Vagina (tissue), 2 donors: ENCODE results near the gene HNF1A. TPM values are rescaled to one million over a fixed set of nuclear protein-coding genes. Genes with fewer than 3 reads are reported as not detected.

Experiments
- DNase-seq, 2 donors: peaks; one replicate each; pipeline ENCODE4 v3.0.0-alpha.2; 2017; ENCODE audit errors: extremely low spot score in 2 of 2
- H3K27ac ChIP-seq: fragments of 200-600 bp; sonication (generic); one replicate; pipeline ENCODE4 v1.5.1; 2019
- H3K27me3 ChIP-seq: fragments of 200-600 bp; sonication (generic); one replicate; pipeline ENCODE4 v1.5.1; 2019
- H3K36me3 ChIP-seq, 2 donors: fragments of 200-600 bp; sonication (generic); one replicate each; pipeline ENCODE4 v1.5.1; 2017 to 2019
- H3K4me1 ChIP-seq: fragments of 200-600 bp; sonication (generic); one replicate; pipeline ENCODE4 v1.5.1; 2019
- H3K4me3 ChIP-seq, 2 donors: fragments of 200-600 bp; sonication (generic); 1 replicate in 1 of 2; 2 replicates in 1 of 2; pipeline ENCODE4 v1.5.1; 2016 to 2019
- H3K9me3 ChIP-seq: fragments of 200-600 bp; sonication (generic); one replicate; pipeline ENCODE4 v1.5.1; 2019
- POLR2A ChIP-seq, 2 donors: fragments of 450-650 bp; IDR thresholded peaks; one replicate each; pipeline ENCODE4 v1.6.1; 2017; ENCODE audit warnings: antibody characterized with exemption in 2 of 2, mild to moderate bottlenecking in 2 of 2, moderate library complexity in 2 of 2
- POLR2AphosphoS5 ChIP-seq, 2 donors: sonication (generic); formaldehyde crosslinking; IDR thresholded peaks; one replicate each; pipeline ENCODE4 v1.9.0; 2017; ENCODE audit warnings: antibody characterized with exemption in 2 of 2, mild to moderate bottlenecking in 2 of 2, low read depth in 1 of 2; ENCODE audit not compliant: insufficient read depth in 1 of 2
- intact Hi-C: fragments of 100-400 bp; cut with DNase I; formaldehyde crosslinking; loops from one replicate; pipeline ENCODE4 v1.15.1; 2023
- total RNA-seq: library from RNA; depleted of rRNA; stranded (reverse); fragments of >200 nt; gene quantifications from one replicate; pipeline ENCODE4 v1.2.3, GENCODE V29; 2016
- TF ChIP-seq, protein P1 (sequence below), 3 experiments: fragments of 450-650 bp in 2 of 3; fragments of 200-600 bp in 1 of 3; sonication (generic) in 1 of 3; IDR thresholded peaks; one replicate each; pipeline ENCODE4 v1.5.1; 2017 to 2019; ENCODE audit warnings: antibody characterized with exemption in 3 of 3, mild to moderate bottlenecking in 2 of 3, moderate library complexity in 2 of 3

HNF1A gene, protein sequence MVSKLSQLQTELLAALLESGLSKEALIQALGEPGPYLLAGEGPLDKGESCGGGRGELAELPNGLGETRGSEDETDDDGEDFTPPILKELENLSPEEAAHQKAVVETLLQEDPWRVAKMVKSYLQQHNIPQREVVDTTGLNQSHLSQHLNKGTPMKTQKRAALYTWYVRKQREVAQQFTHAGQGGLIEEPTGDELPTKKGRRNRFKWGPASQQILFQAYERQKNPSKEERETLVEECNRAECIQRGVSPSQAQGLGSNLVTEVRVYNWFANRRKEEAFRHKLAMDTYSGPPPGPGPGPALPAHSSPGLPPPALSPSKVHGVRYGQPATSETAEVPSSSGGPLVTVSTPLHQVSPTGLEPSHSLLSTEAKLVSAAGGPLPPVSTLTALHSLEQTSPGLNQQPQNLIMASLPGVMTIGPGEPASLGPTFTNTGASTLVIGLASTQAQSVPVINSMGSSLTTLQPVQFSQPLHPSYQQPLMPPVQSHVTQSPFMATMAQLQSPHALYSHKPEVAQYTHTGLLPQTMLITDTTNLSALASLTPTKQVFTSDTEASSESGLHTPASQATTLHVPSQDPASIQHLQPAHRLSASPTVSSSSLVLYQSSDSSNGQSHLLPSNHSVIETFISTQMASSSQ
- not detected for total RNA-seq

DNA sequence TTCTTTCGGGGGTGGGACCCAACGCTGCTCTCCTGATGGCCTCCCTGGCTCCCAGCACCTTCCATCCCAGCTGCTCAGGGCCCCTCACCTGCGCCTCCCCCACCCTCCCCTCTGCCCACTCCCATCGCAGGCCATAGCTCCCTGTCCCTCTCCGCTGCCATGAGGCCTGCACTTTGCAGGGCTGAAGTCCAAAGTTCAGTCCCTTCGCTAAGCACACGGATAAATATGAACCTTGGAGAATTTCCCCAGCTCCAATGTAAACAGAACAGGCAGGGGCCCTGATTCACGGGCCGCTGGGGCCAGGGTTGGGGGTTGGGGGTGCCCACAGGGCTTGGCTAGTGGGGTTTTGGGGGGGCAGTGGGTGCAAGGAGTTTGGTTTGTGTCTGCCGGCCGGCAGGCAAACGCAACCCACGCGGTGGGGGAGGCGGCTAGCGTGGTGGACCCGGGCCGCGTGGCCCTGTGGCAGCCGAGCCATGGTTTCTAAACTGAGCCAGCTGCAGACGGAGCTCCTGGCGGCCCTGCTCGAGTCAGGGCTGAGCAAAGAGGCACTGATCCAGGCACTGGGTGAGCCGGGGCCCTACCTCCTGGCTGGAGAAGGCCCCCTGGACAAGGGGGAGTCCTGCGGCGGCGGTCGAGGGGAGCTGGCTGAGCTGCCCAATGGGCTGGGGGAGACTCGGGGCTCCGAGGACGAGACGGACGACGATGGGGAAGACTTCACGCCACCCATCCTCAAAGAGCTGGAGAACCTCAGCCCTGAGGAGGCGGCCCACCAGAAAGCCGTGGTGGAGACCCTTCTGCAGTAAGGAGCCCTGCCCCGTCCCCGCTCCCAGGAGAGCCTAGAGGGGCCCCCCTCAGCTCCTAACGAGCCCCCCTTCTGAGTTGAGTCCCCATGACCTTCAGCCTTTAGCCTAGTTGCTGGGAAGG lies at the start of gene HNF1A:
Gene HNF1A (plus strand): TSS at position 248 of the 924 bp plus-strand sequence. CDS start 226 bp downstream, at position 474.
- no peak within 1 kb of the TSS for H3K27ac ChIP-seq
- H3K4me1 ChIP-seq, result no peaks in the 10 kb centered on the region
- intact Hi-C loops, result no loop called here
- no peak for DNase-seq
- TF ChIP-seq POLR2A (IDR thresholded peaks at IDR 0.05), result no peak
- TF ChIP-seq POLR2AphosphoS5 (IDR thresholded peaks at IDR 0.05; ENCODE audit: insufficient read depth in 1 of 2, low read depth in 1 of 2), result no peak
- TF ChIP-seq, protein P1, sequence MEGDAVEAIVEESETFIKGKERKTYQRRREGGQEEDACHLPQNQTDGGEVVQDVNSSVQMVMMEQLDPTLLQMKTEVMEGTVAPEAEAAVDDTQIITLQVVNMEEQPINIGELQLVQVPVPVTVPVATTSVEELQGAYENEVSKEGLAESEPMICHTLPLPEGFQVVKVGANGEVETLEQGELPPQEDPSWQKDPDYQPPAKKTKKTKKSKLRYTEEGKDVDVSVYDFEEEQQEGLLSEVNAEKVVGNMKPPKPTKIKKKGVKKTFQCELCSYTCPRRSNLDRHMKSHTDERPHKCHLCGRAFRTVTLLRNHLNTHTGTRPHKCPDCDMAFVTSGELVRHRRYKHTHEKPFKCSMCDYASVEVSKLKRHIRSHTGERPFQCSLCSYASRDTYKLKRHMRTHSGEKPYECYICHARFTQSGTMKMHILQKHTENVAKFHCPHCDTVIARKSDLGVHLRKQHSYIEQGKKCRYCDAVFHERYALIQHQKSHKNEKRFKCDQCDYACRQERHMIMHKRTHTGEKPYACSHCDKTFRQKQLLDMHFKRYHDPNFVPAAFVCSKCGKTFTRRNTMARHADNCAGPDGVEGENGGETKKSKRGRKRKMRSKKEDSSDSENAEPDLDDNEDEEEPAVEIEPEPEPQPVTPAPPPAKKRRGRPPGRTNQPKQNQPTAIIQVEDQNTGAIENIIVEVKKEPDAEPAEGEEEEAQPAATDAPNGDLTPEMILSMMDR (IDR thresholded peaks at IDR 0.05), result no peak
- H3K36me3 ChIP-seq, result no peaks in the 10 kb centered on the region
- H3K4me3 ChIP-seq, result no peak within 1 kb of the TSS
- no peaks in the 10 kb centered on the region for H3K27me3 ChIP-seq
- H3K9me3 ChIP-seq, result no peaks in the 10 kb centered on the region

DNA sequence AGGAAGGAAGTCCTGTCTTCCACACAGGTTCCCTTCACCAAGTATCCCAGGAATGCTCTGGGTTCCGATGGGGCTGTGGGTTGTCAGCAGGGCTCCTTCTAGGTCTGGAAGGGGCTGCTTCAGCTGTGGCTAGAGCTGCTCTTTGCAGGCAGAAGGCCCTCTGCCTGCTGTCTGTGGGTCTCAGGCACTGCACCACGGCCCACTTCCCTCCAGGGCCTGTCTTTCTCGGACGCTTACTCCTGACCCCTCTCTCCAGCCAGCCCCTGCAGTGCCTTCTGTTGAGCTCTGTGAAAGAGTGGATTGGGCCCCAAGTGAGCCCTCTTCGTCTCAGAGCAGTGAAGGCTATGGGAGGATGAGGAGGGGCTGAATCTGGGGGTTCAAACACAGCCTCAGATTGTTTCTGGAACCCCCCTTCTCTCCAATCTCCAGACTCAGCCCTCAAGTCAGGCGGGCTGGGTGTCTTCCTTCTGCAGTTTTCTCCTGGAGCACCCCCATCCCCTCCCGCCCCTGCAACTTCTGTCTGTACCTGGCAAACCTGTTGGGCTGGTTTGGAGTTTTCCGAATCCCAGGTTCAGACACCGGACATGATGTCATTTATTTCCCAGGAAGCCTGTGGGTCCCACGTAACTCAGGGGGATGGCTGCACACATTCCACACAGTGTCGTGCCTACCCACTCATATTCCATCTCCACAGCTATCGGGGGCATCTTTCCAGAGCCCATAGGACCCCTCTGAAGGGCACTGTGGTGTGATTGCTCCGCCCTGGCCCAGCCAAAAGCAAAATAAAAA lies 49.3 kb upstream of the HNF1A start:
- DNase-seq, result no peak
- Histone ChIP-seq H3K4me3 (no peak overlapping the region), H3K27ac (peak overlapping the region; percentile 20), H3K4me1 (peaks cover 8% of the 10 kb centered on the region), H3K27me3 (no peaks in the 10 kb centered on the region), H3K9me3 (no peaks in the 10 kb centered on the region), H3K36me3 (no peaks in the 10 kb centered on the region)
- intact Hi-C loops, result no loop called here
- TF ChIP-seq POLR2AphosphoS5 (IDR thresholded peaks at IDR 0.05; ENCODE audit: insufficient read depth in 1 of 2, low read depth in 1 of 2) (no peak), POLR2A (IDR thresholded peaks at IDR 0.05) (no peak)
- TF ChIP-seq, protein P1 (IDR thresholded peaks at IDR 0.05), result no peak

DNA sequence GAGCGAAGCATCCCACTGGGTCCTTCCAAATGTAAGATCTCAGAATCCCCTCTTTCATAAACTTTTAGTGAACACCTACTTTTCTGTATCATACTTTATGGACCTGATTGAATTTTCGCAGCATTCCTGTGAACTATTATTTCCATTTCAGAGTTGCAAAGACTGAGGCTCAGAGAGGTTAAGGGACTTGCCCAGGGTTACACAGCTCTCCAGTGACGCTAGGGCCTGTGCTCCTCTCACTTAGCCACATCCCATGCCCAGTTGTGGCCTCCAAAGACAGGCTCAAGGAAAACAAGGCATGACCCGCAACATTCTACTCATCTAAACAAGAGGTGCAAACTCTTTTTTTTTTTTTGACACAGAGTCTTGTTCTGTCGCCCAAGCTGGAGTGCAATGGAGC lies 48.3 kb upstream of the HNF1A start:
- no peaks in the 10 kb centered on the region for H3K36me3 ChIP-seq
- peaks cover 5% of the 10 kb centered on the region for H3K4me1 ChIP-seq
- no peaks in the 10 kb centered on the region for H3K9me3 ChIP-seq
- no peak for DNase-seq
- H3K27ac ChIP-seq, result no peak overlapping the region
- no peaks in the 10 kb centered on the region for H3K27me3 ChIP-seq
- no peak overlapping the region for H3K4me3 ChIP-seq
- TF ChIP-seq POLR2AphosphoS5 (IDR thresholded peaks at IDR 0.05; ENCODE audit: insufficient read depth in 1 of 2, low read depth in 1 of 2) (no peak), POLR2A (IDR thresholded peaks at IDR 0.05) (no peak)
- TF ChIP-seq, protein P1 (IDR thresholded peaks at IDR 0.05), result no peak
- intact Hi-C loops, result no loop called here

DNA sequence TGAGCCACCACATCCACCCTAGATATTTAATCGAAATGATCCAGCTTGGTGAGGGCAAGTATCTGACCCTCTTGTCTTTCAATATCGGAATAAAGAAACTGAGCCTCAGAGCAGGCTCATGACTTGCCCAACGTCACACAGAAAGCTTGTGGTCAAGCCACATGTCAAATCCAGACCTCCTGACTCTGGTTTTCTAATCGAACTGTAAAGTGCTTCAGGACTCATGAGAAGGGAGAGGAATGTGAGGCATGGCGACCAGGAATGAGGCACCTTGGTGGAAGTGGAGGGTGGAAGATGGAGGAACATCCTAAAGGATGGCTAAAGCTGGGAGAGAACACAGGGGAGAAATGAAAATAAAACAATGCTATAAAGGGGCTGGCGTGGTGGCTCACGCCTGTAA lies 46.3 kb upstream of the HNF1A start:
- no peaks in the 10 kb centered on the region for H3K27me3 ChIP-seq
- no peak for DNase-seq
- H3K36me3 ChIP-seq, result no peaks in the 10 kb centered on the region
- H3K4me1 ChIP-seq, result no peaks in the 10 kb centered on the region
- intact Hi-C loops, result no loop called here
- H3K4me3 ChIP-seq, result no peak overlapping the region
- H3K27ac ChIP-seq, result no peak overlapping the region
- H3K9me3 ChIP-seq, result no peaks in the 10 kb centered on the region
- TF ChIP-seq POLR2AphosphoS5 (IDR thresholded peaks at IDR 0.05; ENCODE audit: insufficient read depth in 1 of 2, low read depth in 1 of 2), result no peak
- TF ChIP-seq POLR2A (IDR thresholded peaks at IDR 0.05), result no peak
- TF ChIP-seq, protein P1 (IDR thresholded peaks at IDR 0.05), result no peak
